Activated CD4-positive, alpha-beta T cell treated with anti-CD3 and anti-CD28 coated beads, Interleukin-2, amount 50 U/mL, for 48 hours (primary cell): ENCODE results near the gene ATOH8.
A peak's percentile ranks its signal among the peaks of the same experiment; 100 is the strongest.

ENCODE experiments used
- DNase-seq, 2 experiments: peaks; one replicate each; pipeline ENCODE4 v3.0.0-alpha.2; 2020

ATOH8 gene

DNA sequence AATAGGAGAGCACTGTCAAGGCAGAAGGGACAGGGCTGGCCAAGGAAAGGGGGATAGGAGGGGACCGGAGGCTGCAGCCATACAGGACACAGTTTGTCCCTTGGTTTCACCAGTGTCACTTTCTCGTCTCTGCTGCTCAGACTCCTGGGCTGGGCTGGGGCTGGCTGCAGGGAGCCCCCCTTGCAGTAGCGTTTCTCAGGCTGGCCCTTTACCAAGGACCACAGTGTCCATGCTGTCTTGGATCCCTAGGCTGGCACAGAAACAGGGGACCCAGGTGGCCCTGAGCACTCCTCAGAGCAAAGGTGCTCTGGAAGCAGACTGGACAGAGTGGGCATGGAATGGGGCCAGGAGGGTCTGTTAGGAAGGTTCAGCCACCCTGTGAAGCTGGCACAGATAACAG is 34.8 kb downstream of the ATOH8 start:
- DNase-seq, result no peak

DNA sequence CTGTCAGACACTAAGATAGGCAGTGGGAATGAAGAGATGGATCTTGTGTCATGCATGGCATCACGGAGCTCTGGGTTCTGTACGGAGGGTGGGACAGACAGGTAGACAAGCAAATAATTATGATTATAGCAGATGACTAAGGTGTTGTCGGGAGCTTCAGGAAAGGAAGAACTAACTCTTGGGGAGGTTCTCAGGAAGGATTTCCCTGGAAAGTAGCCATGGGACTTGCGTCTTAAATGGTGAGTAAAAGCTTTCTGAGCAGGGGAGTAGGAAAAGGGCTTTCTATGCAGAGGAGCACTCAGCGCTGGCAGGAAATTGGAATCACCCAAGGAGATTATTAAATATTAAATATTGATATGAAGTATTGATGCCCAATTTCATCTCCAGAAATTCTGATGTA is 35.5 kb downstream of the ATOH8 start:
- no peak for DNase-seq

DNA sequence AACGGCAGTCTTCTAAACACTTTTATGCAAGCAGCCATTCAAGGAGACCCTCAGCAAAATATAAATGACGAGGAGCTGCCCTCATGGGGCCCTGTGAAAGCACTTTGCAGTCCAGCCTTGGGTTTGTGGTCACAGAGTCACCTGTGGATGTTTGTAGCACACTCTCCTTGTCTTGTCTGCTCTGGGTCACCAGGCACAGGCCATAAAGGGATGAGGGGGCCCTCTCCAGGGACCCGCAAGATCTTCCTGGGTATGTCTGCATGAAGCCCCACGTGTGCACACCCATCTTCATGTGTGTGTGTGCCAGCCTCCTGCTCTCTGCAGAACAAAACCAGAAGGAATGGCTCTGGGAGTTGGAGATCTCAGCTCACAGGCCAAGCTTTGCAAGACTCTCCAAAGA is 36.2 kb downstream of the ATOH8 start:
- no peak for DNase-seq

DNA sequence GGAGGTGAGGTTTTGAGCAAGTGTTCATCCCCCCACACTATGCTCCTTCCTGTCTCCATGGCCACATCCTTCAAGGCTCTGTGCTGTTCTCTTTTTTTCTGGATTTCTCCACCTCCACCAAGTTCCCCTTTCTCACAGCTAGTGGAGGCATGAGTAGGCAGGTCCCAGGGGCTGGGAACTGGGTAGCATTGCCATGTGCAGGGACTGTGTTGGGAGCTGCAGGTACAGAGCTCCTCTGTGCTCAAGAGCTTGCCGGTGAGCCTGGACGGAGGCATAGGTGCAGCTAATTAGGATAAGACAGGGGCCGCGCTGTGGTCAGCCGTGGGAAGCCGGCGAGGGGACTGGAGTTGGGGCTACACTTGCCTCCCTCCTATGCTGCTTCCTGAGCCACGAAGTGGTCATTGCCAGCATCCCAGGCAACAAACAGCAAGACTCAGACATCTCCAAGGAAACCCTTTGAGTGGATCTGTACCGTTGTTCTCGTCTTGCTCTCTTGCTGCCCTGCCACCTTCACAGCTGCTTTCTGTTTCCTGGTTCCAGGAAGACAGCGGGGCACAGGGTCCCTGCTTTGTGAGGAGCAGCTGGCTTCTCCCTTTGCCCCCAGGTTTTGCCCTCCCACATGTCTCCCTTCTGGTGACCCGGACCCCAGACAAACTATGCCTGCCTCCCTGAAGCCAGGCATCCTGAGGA is 36.9 kb downstream of the ATOH8 start:
- no peak for DNase-seq

DNA sequence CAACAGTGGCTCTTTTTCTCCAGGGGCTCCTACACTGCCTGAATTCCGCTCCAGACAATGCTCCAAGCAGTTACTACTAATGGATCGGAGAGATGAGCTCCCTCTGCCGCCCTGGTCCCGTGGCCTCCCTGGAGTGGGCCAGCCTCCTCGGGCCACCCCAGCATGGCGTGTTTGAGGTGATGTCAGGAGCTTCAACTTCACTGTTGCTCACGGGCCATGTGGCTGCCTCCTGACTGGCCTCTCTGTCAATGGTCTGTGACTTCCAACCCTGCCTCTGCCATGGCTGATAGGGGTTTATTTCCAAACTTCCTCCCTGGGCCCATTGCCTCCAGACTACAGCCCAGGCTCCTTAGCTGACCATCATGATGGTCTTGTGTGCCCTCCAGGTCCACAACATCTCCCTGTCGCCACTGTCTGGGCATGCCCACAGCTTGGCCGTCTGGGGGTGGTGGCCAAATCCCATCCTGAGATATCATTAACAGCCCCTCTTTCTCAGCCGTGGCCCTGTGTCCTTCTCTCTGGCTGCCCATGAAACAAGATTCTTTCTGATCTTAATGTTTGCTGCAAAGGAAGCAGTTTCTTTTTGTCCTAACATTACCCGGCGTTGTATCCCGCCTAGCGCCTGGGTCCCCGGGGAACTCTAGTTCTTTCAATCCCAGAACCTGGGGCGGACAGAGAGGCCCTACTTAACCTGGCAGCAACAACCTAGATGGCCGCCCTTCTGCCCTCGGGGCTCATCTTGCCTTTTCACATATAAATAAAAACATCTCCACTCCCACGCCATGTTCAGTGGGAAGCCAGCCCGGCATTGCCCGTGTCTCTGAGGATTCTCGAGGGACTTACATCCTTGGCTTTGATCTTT is 38.1 kb downstream of the ATOH8 start:
- no peak for DNase-seq

DNA sequence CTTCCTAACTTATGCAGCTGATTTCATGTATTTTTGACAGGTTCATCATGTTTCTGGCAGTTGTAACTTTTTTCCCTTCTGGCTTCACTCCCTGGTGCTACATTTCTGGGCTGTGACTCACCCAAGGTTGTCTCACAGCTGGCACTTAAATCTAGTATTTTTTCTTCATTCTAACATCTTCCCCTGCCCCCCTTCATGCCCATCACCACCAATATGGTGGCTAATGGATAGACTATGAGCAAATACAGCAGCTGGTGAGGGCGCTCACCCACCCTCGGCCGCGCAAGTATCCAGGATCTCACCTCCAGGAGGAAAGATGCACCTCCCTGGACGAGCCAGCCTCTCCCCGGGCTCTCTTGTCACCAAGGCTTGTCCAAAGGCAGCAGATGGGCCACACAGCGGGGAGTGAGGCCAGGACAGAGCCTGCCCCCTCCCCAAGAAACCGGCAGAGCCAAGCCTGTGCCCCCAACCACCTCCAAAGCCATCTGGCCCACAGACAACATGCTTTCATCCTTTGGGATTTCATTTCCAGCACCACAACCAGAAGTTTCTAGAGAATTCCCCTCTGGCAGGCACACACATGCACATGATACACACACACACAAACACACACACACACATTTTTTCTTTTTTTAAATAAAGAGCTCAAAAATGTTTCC is 39.1 kb downstream of the ATOH8 start:
- DNase-seq, result no peak

DNA sequence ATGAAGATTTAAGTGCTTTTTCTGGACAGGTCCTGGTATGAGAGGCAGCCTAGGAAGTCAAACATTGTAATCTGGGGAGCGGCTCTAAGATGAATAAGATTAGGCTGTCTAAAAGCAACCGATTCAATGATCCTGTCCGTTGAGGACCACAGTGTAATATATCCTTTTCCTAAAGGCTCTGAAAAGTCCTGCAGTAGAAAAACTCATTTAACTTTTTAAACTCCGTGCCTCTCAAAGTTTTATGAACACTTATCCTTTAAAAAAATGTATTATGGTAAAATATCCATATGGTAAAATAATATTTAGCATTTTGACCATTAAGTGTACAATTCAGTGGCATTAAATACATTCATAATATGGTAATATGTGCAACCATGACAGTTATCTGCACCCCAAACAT is 39.8 kb downstream of the ATOH8 start:
- no peak for DNase-seq

DNA sequence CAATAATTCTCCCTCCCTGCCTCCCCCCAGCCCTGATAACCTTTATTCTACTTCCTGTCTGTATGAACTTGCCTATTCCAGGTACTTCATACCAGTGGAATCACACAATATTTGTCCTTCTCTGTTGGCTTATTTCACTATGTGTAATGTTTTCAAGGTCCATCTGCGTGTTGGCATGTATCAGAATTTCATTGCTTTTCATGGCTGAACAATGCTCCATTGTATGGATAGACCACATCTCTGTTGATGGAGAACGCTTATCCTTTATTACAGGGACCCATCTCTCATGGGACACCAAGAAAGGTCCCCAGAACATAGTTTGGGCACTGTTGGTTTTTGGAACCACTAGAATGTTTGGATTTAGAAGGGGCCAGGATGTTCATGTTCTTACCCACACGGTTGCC is 40.2 kb downstream of the ATOH8 start:
- DNase-seq, result no peak

DNA sequence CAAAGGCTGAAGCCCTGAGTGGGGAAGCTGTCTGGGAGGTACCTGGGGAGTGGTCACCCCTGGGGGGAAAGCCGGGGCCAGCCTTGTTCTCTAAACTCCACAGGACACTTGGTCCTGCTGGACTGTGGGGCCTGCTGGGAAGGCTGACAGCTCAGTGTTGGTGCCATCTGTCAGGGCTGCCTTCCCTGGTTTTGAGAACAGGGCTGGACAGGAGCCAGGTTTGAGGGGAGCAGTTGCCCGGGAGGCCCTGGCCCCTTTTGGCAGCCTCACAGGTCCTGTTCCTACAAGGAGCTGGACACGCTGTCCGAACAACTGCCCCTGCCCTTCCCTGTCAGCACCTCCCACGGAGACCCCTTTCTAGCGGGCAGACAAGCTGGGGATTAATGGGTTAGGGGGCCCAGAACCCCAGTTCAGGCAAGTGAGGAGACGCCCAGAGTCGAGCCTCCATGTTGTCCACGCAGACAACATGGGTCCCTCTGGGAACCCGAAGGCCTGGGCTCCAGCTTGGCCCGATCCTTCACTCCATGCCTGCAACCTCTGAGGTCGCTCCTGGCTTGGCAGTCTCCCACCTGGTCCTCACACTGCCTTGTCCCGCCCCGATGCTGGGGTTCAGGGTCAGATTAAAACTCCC is 40.8 kb downstream of the ATOH8 start:
- no peak for DNase-seq

DNA sequence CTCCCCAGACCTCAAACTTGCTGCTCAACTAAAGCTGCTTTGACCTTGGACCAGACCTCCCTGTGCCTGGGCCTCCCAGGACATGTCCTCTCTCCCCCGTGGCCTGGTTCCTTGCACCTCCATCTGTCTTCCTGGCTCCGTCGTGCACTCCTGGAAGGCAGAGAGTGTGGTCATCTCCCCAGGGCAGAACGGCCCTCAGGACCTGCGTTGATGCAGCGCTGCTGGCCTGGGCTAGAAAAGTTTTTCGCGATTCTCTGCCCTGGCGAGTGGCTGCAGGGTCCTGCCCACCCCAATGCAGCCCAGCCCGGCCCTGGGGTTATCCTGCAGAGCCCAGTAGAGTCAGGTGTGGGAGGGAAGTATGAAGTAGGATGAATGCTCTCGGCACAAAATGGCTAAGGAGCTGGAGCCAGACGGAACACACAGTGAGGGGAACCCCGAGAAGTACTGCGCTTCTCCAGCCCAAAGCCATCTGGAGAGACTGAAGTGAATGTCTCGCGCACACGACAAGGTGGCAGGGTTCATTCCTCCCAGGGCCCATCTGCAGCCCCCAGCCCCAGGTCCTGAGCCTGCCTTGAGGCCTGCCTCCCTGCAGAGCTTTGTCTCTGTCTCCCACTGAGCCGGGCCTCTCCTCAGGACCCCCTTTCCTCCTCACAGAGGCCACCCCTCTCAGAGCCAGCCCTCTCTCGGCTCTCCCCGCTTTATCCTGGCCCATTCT is 41.7 kb downstream of the ATOH8 start:
- no peak for DNase-seq

DNA sequence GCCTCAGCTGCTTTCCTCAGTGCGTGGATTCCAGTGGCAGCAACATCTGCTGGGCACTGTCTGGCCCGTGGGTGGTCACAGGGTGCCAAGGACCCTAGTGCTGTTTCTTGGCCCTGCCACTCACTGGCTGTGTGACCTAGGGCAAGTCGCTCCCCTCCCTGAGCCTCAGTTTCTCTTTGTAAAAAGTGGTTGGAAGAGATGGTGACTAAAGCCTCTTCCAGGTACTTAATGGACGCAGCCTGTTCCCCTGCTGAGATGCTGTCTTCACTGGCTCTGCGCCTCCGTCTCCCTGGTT is 42.2 kb downstream of the ATOH8 start:
- DNase-seq, result no peak

DNA sequence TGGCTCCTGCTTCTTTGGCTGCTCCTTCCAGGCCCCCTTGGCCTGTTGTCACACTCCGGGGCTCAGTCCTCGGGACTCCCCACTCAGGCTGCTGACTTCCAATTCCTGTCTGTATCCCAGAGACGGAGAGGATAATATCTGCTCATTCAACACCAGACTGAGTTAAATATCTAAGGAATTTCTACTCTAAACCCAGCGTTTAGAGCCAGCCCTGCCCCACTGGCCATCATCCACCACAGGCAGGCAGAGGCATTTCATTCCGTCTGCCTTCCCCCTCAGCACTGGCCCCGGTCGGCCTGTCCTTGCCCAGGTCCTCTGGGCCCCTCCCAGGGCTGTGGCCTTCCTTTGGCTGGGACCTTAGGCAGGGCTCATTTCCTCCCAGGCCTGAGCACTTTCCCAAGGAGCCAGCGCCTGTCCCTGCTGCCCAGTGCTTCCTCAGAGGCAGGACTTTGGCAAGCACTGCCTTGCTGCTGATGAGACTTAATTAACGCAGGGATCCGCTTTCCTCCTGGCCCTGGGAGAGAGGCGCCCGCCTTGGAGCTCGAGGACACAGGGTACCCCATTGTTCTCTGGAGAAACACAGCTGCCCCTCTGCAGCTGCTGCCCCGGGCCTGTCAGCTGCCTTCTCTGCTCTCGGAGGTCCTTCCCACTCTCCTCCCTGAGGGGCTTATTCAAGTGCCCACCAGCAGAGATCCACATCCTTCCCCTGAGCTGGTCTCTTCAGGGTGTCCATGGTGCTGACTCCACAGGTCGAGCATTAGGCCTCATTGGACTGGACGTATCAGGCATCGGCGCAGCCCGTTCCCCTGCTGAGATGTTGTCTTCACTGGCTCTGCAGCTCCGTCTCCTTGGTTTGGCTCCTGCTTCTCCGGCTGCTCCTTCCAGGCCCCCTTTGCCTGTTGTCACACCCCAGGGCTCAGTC is 42.8 kb downstream of the ATOH8 start:
- no peak for DNase-seq

DNA sequence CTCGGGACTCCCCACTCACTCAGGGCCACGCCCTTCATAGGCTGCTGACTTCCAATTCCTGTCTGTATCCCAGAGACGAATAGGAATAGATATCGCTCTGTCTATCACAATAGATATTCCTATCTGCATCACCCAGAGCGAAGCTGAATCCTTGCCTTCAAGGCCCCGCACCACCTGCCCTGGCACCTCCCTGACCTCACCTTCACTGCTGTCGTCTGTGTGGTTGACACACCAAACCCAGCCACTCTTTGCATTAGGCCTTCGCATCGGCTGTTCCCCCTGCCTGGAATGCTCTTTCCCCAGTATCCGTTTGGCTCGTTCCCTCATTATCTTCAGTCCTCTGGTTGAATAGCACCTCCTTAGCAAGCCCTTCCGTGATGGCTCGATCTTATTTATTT is 43.5 kb downstream of the ATOH8 start:
- DNase-seq, result no peak

DNA sequence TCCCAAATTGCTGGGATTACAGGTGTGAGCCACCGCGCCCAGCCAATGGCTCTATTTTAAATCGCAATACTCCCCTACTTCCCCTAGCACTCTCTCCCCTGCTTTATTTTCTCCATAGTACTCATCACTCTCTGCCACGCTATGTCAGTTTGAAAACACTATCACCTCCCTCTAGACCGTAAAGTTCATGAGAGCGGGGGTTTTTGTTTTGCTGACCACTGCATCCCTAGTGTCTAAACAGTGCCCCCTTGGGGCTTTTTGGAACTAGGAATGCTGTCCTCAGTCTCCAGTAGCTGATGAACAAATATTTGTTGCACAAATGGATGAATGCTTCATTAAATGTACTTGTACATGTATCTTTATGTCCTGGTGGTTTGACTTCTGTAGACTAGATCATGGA is 44.1 kb downstream of the ATOH8 start:
- DNase-seq, result no peak

DNA sequence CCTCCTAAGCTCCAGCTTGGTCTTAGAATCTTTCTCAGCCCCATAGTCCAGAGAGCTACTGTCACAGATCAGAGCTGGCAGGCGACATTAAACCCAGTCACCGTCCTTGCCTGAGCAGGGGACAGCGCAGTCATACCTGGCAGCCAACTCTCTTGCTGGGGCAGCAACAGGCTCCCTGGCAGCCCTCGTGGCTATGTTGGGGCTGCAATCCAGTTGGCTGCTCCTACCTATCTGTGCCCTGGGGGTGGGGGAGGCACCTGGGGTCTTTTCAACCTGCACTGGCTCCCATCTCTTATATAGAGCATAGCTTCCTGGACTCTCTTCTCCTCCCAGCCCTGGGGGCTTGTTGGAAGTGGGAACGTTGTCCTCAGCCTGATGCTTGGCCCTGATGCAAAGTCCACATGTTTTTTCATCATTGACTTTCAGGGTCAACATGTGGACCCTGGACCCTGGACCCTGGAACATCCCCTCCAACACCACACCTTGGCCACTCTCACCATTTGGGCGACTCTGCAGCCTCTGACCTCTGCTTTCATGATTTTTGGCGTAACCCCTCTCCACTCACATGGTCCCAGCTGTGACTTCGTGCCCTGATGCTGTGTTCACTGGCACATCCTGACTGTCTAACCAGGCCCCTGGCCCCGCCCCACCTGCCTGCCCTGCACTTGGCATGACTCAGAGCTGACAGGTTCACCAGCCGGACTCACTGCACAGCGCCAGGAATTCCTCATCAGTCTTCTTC is 45.6 kb downstream of the ATOH8 start:
- DNase-seq, result peak in 1 of 2 experiments; percentile 14

DNA sequence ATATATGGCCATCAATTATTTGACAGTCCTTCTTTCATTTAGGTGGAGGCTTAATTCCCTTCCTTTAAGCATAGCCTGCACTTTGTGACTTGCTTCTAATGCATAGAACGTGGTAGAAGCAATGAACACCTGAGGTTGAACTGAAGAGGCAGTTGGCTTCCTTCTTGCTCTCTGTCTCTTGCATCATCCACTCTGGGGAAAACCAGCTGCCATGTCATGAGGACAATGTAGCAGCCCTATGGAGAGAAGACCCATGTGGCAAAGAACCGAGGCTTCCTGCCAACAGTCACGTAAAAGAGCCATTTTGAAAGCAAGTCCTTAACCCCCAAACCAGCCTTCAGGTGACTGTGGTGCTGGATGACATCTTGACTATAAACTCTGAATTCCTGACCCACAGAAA is 46.8 kb downstream of the ATOH8 start:
- no peak for DNase-seq

DNA sequence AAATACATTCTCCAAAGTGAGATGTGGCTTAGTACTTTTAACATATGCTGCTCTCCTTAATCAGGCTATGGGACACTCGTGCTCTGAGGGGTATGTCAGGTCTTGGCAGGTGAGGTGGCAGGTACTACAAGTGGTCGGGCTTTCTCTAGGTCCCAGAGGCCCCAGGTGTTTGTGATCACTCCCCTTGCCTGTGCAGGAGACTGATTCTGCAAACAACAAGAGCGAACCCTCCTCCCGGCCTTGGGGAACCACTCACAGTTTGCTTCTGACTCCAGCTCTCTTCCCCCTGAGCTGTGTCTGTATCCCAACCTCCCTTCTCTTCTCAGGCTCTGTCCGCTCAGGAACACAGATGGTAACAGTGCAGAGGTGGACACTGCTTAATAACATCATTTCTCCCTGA is 48.1 kb downstream of the ATOH8 start:
- DNase-seq, result no peak

DNA sequence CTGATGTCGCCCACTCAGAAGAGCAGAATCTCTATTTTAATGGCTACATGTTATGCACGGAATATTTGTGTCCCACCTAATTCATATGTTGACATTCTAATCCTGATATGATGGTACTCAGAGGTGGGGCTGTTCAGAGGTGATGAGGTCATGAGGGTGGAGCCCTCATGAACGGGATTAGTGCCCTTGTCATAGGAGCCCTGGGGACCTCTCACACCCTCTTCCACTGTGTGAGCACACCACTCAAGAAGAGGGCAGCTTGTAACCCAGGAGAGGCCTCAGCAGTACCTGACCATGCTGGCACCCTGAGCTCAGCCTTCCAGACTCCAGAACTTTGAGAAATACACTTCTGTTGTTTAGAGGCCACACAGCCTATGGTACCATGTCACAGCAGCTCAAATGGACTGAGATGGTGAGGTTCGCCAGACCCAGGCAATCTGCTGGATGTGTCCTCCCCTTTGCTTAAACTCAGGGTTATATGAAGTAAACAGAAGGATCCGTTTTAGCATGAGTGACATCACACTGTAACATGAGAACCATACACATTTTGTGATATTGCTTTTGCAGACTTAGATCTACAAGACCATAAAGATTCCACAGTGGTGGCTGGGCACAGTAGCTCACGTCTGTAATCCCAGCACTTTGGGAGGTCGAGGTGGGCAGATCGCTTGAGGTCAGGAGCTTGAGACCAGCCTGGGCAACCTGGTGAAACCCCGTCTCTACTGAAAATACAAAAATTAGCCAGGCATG is 48.7 kb downstream of the ATOH8 start:
- no peak for DNase-seq

DNA sequence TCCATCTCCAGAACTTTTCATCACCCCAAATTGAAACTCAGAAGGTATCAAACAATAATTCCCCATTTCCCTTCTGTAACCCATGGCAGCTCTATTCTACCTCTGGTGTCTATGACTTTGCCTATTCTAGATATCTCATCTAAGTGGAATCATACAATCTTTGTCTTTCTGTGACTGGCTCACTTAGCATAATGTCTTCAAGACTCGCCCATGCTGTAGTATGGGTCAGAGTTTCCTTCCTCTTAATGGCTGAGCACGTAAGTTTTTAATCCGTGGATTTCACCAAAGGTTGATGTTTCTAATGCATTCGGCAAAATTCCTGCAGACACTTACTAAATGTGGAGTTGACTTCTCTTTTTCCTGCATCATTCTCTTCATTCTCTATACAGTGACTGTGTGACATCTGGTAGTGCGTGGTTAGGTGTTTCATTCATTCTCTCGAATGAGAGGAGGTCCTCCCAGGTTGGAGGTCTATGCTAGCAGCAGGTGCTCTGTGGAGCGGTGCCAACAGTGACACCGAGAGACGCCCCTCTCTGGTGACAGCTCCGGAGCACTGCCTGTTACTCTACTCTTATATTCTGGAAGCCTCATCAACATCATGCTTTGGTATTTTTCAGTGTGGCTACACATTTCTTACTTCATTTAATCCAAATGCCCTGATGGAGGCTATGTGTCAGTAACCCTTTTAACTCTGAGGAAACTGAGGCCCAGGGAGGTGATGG is 50.1 kb downstream of the ATOH8 start:
- DNase-seq, result no peak

DNA sequence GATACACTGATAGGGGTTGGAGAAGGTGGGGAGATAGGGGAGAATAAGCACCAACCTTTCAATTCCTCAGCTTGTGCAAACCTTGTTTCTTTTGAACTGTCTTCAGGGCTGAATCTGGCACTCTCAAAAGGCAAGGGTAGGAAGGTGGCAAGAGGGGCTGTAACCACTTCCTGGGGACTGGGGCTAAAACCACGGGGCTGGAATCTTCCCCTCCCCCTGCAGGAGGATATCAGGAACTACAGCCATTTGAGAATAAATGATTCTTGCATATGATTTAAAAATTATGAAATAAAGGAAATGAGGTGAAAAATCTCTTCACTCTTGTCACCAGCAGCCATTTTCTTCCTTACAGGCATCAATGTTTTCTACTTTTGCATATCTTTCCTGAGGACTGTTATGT is 50.8 kb downstream of the ATOH8 start:
- peak in 1 of 2 experiments; percentile 21 for DNase-seq
